ENCODE results near the gene COL24A1. TPM values are rescaled to one million over a fixed set of nuclear protein-coding genes. Genes with fewer than 3 reads are reported as not detected.

COL24A1 gene
- total and polyA plus RNA-seq, 2 of the 8 experiments (the other 6 are each of a cell fraction or from before 2014, with no cell fraction given): 0.23 to 1.1 TPM

DNA sequence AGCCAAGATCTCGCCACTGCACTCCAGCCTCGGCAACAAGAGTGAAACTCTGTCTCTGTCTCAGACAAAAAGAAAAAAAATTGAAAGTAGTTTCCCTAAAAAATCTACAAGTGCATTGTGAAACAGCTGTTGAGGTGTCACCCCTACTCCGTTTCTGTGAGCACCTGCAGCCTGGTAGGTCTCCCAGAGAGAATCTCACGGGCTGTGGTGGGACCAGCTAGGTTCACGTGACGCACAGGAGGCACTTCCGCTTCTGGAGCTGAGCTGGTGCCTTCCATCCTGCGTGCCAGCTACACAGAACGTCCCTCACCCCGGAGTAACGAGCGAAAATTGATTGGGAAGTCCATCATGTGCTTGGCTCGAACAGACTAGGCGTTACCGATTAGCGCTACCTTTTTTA is 66.8 kb downstream of the COL24A1 start (continued):
- TF ChIP-seq, protein P1, sequence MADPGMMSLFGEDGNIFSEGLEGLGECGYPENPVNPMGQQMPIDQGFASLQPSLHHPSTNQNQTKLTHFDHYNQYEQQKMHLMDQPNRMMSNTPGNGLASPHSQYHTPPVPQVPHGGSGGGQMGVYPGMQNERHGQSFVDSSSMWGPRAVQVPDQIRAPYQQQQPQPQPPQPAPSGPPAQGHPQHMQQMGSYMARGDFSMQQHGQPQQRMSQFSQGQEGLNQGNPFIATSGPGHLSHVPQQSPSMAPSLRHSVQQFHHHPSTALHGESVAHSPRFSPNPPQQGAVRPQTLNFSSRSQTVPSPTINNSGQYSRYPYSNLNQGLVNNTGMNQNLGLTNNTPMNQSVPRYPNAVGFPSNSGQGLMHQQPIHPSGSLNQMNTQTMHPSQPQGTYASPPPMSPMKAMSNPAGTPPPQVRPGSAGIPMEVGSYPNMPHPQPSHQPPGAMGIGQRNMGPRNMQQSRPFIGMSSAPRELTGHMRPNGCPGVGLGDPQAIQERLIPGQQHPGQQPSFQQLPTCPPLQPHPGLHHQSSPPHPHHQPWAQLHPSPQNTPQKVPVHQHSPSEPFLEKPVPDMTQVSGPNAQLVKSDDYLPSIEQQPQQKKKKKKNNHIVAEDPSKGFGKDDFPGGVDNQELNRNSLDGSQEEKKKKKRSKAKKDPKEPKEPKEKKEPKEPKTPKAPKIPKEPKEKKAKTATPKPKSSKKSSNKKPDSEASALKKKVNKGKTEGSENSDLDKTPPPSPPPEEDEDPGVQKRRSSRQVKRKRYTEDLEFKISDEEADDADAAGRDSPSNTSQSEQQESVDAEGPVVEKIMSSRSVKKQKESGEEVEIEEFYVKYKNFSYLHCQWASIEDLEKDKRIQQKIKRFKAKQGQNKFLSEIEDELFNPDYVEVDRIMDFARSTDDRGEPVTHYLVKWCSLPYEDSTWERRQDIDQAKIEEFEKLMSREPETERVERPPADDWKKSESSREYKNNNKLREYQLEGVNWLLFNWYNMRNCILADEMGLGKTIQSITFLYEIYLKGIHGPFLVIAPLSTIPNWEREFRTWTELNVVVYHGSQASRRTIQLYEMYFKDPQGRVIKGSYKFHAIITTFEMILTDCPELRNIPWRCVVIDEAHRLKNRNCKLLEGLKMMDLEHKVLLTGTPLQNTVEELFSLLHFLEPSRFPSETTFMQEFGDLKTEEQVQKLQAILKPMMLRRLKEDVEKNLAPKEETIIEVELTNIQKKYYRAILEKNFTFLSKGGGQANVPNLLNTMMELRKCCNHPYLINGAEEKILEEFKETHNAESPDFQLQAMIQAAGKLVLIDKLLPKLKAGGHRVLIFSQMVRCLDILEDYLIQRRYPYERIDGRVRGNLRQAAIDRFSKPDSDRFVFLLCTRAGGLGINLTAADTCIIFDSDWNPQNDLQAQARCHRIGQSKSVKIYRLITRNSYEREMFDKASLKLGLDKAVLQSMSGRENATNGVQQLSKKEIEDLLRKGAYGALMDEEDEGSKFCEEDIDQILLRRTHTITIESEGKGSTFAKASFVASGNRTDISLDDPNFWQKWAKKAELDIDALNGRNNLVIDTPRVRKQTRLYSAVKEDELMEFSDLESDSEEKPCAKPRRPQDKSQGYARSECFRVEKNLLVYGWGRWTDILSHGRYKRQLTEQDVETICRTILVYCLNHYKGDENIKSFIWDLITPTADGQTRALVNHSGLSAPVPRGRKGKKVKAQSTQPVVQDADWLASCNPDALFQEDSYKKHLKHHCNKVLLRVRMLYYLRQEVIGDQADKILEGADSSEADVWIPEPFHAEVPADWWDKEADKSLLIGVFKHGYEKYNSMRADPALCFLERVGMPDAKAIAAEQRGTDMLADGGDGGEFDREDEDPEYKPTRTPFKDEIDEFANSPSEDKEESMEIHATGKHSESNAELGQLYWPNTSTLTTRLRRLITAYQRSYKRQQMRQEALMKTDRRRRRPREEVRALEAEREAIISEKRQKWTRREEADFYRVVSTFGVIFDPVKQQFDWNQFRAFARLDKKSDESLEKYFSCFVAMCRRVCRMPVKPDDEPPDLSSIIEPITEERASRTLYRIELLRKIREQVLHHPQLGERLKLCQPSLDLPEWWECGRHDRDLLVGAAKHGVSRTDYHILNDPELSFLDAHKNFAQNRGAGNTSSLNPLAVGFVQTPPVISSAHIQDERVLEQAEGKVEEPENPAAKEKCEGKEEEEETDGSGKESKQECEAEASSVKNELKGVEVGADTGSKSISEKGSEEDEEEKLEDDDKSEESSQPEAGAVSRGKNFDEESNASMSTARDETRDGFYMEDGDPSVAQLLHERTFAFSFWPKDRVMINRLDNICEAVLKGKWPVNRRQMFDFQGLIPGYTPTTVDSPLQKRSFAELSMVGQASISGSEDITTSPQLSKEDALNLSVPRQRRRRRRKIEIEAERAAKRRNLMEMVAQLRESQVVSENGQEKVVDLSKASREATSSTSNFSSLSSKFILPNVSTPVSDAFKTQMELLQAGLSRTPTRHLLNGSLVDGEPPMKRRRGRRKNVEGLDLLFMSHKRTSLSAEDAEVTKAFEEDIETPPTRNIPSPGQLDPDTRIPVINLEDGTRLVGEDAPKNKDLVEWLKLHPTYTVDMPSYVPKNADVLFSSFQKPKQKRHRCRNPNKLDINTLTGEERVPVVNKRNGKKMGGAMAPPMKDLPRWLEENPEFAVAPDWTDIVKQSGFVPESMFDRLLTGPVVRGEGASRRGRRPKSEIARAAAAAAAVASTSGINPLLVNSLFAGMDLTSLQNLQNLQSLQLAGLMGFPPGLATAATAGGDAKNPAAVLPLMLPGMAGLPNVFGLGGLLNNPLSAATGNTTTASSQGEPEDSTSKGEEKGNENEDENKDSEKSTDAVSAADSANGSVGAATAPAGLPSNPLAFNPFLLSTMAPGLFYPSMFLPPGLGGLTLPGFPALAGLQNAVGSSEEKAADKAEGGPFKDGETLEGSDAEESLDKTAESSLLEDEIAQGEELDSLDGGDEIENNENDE (IDR thresholded peaks at IDR 0.05; ENCODE audit: insufficient replicate concordance, low read length): no peak
- no peak for TF ChIP-seq SIRT6 (IDR thresholded peaks at IDR 0.05; ENCODE audit: low read length)
- TF ChIP-seq, protein P2, sequence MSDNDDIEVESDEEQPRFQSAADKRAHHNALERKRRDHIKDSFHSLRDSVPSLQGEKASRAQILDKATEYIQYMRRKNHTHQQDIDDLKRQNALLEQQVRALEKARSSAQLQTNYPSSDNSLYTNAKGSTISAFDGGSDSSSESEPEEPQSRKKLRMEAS (IDR thresholded peaks at IDR 0.05): no peak
- TF ChIP-seq SIX5 (IDR thresholded peaks at IDR 0.05; ENCODE audit: low read depth, low read length): no peak
- TF ChIP-seq RFX5 (IDR thresholded peaks at IDR 0.05; ENCODE audit: borderline replicate concordance, low read depth, low read length): no peak
- TF ChIP-seq TCF12 (IDR thresholded peaks at IDR 0.05; ENCODE audit: low read depth, low read length): no peak
- no peak for TF ChIP-seq SRF (IDR thresholded peaks at IDR 0.05; ENCODE audit: low read depth, low read length)
- no peak for TF ChIP-seq NANOG (IDR thresholded peaks at IDR 0.05; ENCODE audit: insufficient read depth, low read depth, low read length, poor library complexity, severe bottlenecking)
- no peak for TF ChIP-seq HDAC2 (IDR thresholded peaks at IDR 0.05; ENCODE audit: borderline replicate concordance in 1 of 2, low read depth in 2 of 2, low read length in 2 of 2)
- no peak for TF ChIP-seq TBP (IDR thresholded peaks at IDR 0.05; ENCODE audit: low read depth, low read length)
- no peak for TF ChIP-seq KDM4A (IDR thresholded peaks at IDR 0.05; ENCODE audit: low read depth, low read length, severe bottlenecking)

All from H1 (cell line).